GM13977 (cell line): Measurements from ENCODE around the gene CACNA1C.

Experiments used
- DNase-seq: peaks from one replicate; pipeline ENCODE4 v3.0.0; 2012; ENCODE audit warnings: low spot score
- CTCF ChIP-seq: IDR thresholded peaks from 2 replicates; pipeline ENCODE4 v1.5.1; 2012; ENCODE audit warnings: mild to moderate bottlenecking, control low read depth; ENCODE audit not compliant: insufficient read depth; ENCODE audit errors: extremely low read depth, missing control alignments
- in situ Hi-C: fragments of 300-500 bp; cut with MboI; formaldehyde crosslinking; loops from one replicate; pipeline ENCODE4 v1.12.0; 2022; ENCODE audit warnings: low sequenced_read_pairs, low pct_unique_long_range_greater_than_20kb, mixed read lengths, inconsistent platforms; ENCODE audit not compliant: unreplicated experiment

Gene CACNA1C

DNA sequence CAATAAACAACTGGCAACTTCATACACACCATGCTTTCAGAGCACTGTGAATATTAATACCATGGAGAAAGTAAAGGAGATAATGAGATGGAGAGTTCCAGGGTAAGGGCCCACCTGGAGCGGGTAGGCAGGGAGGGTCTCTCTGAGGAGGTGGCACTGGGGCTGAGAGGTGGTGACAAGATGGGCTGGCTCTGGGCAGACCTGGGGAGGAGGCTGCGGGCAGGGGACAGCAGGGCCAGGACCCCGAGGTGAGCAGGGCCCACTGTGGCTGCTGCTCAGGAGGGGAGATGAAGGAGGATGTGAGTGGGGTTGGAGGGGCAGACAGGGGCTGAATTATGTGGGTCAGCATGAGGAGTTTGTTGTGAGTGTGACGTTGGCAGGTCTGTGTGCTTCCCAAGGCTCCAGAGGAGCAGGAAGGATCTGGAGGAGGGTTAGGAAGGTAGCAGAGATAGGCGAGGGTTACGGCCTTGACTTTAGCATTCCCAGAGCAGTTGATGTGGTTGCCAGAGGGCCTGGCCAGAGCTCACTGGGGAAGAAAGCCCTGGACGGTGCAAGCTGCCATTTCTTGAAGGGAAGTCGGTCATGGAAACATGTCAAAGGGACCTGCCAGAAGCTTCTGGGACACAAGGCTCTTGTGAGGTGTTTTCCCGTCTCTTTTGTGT is 88.2 kb downstream of the CACNA1C start:
- in situ Hi-C loops: no loop called here
- DNase-seq: no peak
- TF ChIP-seq CTCF: no peak

- in situ Hi-C loops: no loop called here
- DNase-seq: no peak
- no peak for TF ChIP-seq CTCF
Measured at GRCh38 chr12:2142068-2142467, 89.3 kb downstream of the CACNA1C start.

- DNase-seq: no peak
- in situ Hi-C loops: no loop called here
Measured at GRCh38 chr12:2144951-2145350, 92.2 kb downstream of the CACNA1C start.

DNA sequence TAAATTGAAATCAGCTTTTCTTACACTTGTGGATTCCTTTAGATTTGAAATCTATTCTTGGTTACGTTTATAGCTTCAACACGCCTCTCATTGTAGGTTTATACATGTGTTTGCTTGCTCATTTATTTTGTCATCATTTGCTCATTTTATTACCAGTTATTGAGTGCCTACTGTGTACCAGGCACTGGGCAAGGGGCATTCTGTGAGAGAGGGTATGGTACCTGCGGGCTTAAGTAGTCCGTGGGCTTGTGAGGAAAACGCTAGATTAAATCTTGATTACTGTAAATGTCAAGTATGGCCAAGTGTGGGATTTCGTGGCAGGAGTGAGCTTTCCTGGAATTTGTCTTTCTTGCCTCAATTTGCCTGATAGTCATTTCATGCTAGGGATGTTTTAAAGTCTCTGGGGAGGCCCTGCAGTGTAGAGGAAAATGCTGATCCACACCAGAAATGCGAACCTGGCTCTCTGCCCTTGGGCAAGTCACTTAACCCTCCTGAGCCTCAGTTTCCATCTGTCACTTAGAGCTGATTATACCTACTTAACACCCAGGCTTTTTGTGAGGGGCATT is 92.7 kb downstream of the CACNA1C start:
- no peak for DNase-seq
- no peak for TF ChIP-seq CTCF
- in situ Hi-C loops: no loop called here

More at GRCh38 chr12:2144951-2145350, 92.2 kb downstream of the CACNA1C start:
- TF ChIP-seq CTCF: no peak

DNA sequence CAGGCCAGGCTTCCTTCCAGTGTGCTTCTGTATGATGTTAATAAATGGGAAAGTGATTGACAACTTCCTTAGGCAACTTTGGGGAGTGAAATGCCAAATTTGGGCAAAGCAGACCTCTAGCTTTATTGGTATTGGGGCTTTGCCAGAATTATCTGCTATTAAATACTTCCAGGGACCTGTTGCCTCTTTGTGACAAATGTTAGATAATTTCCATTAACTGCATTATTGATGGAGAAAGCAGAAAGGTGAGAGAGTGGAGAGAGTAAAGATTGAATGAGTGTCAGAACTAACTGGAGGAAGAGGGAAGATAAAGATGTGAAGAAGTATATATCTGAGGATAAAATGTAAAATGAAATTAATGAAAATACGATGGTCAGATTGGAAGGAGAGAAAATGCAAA is 94.5 kb downstream of the CACNA1C start:
- in situ Hi-C loops: no loop called here
- TF ChIP-seq CTCF: no peak
- no peak for DNase-seq

DNA sequence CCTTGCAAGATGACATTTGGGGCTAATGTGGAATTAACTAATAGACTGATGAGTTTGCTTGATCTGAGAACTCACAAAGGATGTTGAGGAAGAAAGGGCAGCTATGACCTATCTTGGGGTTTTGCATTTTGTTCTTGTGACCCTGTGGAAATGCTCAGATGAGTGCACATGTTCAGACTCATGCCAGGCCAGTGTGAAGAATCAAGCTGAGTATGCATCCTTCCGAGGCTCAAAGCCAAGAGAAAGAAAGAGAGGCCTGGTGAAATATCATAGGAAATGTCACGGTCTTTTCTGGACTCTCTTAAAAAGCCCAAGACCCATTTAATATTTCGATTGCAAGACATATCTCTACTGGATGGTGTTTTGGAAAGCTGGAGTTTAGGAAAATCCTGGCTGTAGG is 96.3 kb downstream of the CACNA1C start:
- TF ChIP-seq CTCF: no peak
- in situ Hi-C loops: no loop called here
- DNase-seq: no peak
